ENCODE measurements around the gene URB1. TPM values are rescaled to one million over a fixed set of nuclear protein-coding genes. Genes with fewer than 3 reads are reported as not detected.

URB1 gene
- total RNA-seq, 1 experiment from 2014 or later = 20.9 TPM

DNA sequence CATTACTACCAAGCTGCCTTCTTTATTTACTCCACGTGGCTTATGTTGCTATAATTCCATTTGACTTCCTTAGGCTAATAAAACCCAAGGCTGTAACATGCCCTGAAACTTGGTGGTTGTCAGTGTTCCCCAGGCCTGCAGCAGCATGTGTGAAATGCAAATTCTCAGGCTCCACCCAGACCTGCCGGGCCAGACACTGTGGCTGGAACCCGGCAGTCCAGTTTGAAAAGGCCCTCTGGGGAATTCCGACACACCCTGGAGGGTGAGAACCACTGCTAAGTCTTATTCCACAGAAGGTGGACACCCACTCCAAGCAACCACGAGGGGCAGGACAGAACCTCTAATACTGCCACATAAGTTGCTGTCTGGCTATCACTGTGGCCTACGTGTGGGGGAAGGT, 41.4 kb downstream of the URB1 start:
- DNase-seq (ENCODE audit: low spot score) = no peak
- in situ Hi-C loops (cut with HindIII; ENCODE audit: low sequenced_read_pairs) = no loop called here

DNA sequence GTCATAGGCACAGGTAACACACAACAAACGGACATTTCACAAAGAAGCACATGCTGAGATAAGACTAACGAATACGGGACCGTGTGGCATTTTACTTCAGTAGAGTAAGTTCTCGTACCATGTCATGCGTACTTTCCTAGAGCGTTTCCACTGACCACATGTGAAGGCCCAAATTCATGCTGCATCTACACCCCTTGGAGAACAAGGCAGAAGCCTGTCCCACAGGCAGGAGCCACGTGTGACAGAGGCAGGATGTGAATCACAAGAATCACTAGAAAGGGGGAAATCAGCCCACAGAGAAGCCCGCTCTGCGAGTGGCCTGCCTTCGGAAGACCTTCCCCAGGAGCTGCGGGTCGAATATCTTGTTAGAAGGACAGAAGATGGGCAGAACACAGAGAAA, 41.8 kb downstream of the URB1 start:
- in situ Hi-C loops (cut with HindIII; ENCODE audit: low sequenced_read_pairs) = no loop called here
- no peak for DNase-seq (ENCODE audit: low spot score)

GRCh38 chr21:32350211-32350980, 42.4 kb downstream of the URB1 start:
- in situ Hi-C loops (cut with HindIII; ENCODE audit: low sequenced_read_pairs) = no loop called here
- DNase-seq (ENCODE audit: low spot score) = no peak

DNA sequence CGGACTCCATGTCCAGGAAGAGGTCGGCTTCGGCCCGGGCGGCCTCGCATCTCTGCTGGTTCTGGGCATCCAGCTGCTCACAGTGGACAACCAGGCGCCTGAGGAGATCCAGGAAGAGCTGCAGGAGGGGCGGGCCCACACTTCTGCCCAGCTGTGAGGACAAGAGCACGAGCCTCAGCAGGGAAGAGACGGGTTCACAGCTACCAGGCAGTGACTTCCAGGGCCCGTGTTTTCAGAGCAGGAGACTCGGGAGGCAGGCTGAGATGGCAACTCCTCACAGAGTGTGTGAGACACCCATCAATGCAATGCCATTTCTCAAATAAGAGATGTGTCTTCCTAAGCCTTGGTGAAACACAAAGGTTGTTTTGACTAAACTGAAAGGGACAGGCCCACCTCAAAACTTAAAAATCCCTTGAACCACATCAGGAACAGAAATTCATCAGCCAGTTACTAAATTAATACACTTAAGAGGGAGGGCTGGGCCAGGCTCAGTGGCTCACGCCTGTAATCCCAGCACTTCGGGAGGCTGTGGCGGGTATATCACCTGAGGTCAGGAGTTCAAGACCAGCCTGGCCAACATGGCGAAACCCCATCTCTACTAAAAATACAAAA, 43.4 kb downstream of the URB1 start:
- in situ Hi-C loops (cut with HindIII; ENCODE audit: low sequenced_read_pairs) = no loop called here
- no peak for DNase-seq (ENCODE audit: low spot score)

DNA sequence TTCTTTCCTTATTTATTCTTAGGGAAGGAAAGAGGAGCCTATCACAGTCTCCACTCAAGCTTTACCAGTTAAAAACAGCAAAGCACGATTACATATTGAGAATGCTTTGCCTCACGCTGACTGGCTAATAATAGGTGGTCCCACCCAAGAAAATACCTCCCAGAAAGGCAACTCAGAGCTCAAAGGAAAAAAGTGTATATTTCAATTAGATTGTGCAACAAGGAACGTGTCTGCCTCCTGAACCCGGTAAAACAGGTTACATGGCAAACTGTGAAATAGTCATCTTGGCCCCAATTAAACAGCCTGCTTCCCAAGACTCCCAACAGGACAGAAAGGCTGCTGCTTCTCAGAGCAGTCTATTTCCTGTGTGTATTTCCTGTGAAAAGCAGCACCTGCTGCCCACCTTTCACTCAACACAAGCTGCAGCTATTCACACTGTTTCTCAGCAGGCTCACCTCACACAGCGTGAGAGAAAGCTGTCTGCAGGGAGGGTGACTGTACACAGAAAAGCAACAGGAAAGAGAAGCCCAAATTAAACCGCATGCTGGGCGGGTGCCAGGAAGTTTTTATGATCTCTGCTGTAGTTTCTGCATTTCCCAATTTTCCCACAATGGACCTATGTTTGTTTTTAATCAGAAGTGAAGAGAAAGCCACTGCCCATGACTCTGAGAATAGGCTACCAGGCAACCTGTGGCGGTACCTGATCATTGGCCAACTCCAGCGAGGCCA, 44.0 kb downstream of the URB1 start:
- in situ Hi-C loops (cut with HindIII; ENCODE audit: low sequenced_read_pairs) = no loop called here
- peak; percentile 43 for DNase-seq (ENCODE audit: low spot score)

DNA sequence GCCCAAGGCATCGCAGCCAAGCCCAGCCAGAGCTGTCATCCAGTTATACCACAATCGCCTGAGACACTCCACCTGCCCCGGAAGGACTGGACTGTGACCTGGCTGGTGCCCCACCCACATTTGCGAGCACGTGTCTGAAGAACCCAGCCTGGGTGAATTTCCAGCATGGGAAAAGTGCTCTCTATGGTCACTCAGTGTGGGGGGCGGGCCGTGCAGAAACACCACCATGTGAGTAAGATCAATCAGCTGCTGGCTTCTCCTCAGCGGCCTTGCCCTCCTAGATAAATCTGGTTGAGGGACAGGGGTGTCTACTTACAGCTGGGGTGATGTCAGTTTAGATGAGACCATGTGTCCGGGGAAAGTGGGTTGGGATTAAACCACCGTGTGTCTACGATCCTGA, 44.8 kb downstream of the URB1 start:
- in situ Hi-C loops (cut with HindIII; ENCODE audit: low sequenced_read_pairs) = no loop called here

GRCh38 chr21:32347351-32347750, 45.5 kb downstream of the URB1 start:
- in situ Hi-C loops (cut with HindIII; ENCODE audit: low sequenced_read_pairs) = no loop called here
- DNase-seq (ENCODE audit: low spot score) = no peak

More for the DNA sequence above, 44.8 kb downstream of the URB1 start:
- DNase-seq (ENCODE audit: low spot score) = no peak

DNA sequence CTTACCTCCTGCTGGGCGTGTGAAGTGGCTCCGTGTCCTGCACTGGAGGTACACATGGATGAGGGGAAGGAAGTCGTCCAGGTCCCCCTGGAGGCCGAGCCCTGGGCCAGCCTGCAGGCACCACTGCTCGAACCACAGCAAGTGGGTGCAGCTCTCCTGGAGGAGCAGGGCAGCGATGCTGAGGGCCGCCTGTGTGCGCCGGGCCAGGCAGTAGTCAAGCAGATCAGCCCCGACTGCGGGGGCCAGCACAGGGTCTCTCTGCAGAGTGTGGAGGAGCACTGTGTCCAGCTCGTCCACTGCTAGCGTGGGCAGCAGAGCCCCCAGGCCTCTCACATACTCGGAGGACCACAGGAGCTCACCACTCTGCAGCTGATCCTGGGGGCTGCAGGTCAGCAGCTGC, 45.9 kb downstream of the URB1 start:
- in situ Hi-C loops (cut with HindIII; ENCODE audit: low sequenced_read_pairs) = no loop called here

DNA sequence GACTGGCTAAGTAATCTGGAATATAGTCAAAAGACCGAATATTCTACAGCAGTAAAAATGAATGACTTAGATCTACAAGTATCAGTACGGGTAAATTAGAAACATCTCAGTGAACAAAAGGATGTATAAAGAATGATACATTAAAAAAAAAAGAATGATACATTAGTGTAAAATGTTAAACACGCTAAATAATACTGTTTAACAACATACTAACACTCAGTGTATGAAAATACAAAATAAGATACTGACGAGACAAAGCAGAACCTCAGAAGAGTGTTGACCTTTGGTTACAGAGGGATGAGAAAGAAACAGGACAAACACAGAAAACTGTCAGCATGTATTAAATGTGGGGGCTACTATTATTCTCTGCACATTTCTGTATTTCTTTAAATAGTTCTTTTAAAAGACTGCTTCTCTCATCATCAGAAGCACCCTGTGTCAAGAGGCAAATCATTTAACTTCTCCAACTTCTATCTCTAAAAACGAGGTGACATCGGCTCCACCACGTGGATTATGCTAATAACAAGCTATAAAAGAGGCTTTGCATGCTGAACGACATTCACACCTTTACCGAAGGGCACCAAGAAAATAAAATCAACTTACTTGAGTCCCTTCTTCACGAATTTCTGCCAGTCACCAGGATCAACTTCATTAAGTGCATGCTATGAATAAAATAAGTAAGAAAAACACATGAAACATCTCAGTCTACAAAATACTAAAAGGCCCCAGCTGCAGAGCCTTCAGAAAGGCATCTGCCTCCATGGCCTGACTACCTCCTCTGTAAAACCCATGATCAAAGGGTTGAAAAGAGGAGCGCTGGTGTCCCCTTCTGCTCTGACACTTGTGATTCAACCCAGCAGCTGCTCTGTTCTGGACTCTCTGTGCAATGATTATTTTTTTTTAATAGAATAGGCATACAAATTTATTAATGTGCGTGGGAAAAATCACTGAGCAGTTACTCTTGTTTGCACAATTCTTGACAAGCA, 51.7 kb downstream of the URB1 start:
- in situ Hi-C loops (cut with HindIII; ENCODE audit: low sequenced_read_pairs) = no loop called here
- DNase-seq (ENCODE audit: low spot score) = no peak

More for the DNA sequence above, 45.9 kb downstream of the URB1 start:
- no peak for DNase-seq (ENCODE audit: low spot score)

DNA sequence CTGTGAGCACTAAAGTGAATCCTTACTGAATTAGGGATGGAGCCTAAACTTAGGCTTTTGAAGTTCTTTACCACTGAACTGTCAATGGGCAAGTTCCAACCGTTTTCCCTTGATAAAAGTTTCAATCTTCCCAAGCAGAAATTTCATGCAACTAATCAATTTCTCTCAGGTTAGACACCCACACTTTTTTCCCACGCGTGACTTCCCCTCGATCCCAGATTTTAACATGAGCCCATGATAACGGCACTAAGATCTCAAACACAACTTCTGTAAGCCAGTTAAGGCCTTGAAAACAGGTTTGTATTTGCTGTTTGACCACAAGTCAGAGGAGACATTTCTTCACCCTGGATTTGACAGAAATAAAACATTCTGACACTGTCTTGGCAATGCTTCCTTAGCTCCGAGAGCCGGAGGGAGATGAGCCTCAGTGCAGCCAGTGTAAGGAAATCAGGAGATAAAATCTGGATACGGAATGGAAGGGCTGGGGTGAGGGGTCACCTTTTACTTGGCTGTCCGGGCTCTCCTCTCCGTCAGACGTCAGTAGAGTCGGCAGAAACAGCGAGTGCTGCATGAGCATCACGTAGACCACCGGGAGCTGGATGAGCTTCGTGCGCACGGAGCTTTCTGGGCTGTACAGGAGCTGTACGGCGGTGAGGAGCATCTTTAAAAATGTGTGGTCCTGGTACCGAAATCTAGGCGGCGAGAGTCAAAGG, 54.4 kb downstream of the URB1 start:
- in situ Hi-C loops (cut with HindIII; ENCODE audit: low sequenced_read_pairs) = no loop called here
- DNase-seq (ENCODE audit: low spot score) = no peak

DNA sequence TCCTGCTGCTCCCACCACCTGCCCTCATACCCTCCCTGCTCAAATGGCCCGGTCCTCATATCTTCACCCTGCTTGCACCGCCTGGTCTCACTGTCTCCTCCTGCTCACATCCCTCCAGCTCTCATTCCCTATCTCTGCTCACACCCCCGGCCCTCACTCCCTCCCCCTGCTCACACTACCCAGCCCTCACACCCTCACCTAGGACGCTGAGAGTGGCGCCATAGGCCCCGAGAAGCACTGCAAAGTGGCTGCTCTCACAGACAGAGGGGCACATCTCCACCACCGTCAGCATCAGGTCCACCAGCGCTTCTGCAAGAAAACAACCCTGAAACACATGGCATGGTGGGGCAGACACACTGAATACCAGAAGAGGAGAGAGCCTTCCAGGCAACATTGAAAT, 55.6 kb downstream of the URB1 start:
- no peak for DNase-seq (ENCODE audit: low spot score)
- in situ Hi-C loops (cut with HindIII; ENCODE audit: low sequenced_read_pairs) = no loop called here

DNA sequence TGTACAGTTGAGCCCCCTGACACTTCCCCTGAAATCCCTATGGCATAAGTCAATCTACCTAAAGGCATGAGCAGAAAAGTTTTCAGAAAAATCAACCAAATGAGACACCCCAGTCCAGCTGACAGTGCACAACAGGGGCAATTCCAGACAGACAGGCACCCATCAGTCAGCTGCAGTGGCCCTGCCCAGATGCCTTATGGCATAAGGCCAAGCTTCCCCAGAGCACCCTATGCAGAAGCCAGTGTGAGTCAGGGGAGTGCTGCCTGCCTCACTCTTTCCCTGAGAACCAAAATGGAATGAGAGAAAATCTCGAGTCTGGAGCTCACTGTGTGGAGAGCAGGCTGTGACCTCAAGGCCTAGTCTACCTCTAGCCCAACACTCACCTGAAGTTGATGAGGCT, 56.1 kb downstream of the URB1 start:
- DNase-seq (ENCODE audit: low spot score) = no peak
- in situ Hi-C loops (cut with HindIII; ENCODE audit: low sequenced_read_pairs) = no loop called here

- in situ Hi-C loops (cut with HindIII; ENCODE audit: low sequenced_read_pairs) = no loop called here
- DNase-seq (ENCODE audit: low spot score) = peak; percentile 61
Observed at GRCh38 chr21:32335601-32336575, 56.9 kb downstream of the URB1 start.

DNA sequence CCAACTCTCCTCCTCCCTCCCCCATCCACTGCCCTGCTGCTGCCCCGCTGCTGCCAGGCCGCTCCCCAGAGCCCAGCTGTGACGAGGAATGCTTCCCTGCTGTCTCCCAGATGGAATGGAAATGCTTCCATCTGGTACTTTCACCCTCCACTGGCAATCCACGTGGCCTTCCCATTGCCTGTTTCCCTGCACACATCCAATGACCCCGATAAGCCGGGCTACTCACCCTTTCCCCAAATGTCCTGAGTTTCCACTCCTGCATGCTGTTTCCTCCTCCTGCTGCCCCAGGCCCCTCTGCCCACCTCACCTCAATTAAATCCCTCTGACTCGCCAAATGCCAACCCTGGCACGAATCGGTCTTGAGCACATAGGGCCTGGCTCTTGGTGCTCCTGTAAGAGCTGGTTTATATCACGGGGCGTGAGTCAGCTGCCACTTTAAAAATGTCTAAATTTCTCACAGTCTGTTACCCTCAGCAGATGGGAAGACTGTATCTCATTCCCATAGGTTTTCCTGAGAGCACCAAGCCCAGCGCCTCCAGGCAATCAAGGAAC, 57.8 kb downstream of the URB1 start:
- peak; percentile 86 for DNase-seq (ENCODE audit: low spot score)
- in situ Hi-C loops (cut with HindIII; ENCODE audit: low sequenced_read_pairs) = no loop called here

DNA sequence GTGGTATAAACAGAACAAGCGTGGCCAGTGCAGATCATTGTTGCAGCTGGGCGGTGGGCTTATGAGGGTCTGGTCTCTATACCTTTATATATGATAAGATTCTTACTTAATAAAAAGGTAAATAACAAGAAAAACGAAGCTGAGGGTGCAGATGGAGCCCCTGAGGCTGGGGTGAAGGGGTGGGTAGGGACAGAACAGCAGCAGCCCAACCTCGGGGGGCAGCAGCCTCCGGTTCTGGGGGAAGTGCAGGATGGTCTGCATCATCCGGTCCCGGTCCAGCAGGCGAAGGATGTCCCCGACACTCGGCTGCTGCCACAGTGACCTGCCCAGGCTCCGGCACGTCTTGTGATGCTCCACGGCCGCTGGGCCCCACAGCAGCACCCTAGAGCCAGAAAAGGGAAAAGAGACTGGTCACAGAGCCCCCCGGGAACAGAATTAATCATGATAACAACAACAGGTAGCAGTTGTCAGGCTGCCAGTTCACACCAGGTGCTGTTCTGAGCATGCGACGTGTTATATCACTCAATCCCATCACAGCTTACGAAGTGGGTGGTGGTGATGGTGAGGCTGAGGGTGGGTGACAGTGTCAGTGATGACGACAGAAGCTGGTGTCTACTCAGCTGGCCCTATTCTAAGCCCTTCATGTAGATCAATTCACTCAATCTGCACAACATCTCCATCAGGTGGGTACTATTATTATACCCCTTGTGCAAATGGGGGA, 58.7 kb downstream of the URB1 start:
- DNase-seq (ENCODE audit: low spot score) = no peak
- in situ Hi-C loops (cut with HindIII; ENCODE audit: low sequenced_read_pairs) = no loop called here

DNA sequence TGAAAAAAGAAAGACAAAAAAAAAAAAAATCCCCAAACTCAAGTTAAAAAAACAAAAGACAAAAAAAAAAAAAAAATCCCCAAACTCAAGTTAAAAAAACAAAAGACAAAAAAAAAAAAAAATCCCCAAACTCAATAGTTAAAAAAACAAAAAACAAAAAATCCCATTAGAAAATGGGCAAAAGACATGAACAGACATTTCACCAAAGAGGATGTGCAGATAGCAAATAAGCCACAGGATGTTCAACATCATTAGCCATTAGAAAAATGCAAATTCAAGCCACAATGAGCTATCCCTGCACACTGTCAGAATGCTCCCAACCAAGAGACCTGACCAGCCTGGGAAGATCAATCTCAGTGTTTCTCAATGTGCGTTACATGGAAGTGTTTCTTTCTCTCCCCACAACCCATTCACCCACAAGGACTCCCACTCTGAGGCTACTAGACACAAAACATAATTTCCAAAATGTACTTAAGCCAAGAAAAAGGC, 60.3 kb downstream of the URB1 start:
- in situ Hi-C loops (cut with HindIII; ENCODE audit: low sequenced_read_pairs) = no loop called here

More for the DNA sequence above, 60.3 kb downstream of the URB1 start:
- DNase-seq (ENCODE audit: low spot score) = no peak

Data from G401 (cell line).